Measurements from ENCODE around the gene INPP5D.

The INPP5D gene

GRCh38 chr2:233143700-233144331, 83.7 kb downstream of the INPP5D start:
- Histone ChIP-seq H3K4me1 (ENCODE audit: insufficient read depth, low read length) (no peaks in the 10 kb centered on the region), H3K79me2 (ENCODE audit: insufficient read depth, low read length) (no peaks in the 10 kb centered on the region), H3K4me2 (ENCODE audit: insufficient read depth, low read length) (no peak overlapping the region), H3K27me3 (ENCODE audit: insufficient read depth, low read length, poor library complexity) (no peaks in the 10 kb centered on the region), H3K9ac (ENCODE audit: low read depth, low read length) (no peak overlapping the region), H3K27ac (ENCODE audit: low read length) (no peak overlapping the region), H4K20me1 (ENCODE audit: insufficient read depth, low read length) (no peaks in the 10 kb centered on the region), H3K36me3 (ENCODE audit: insufficient read depth, low read length) (peaks cover 84% of the 10 kb centered on the region), H3K9me3 (ENCODE audit: insufficient read depth, low read length, severe bottlenecking) (no peaks in the 10 kb centered on the region), H2AFZ (ENCODE audit: low read depth, low read length) (no peak overlapping the region), H3K4me3 (ENCODE audit: low read depth in 1 of 2, low read length in 2 of 2) (no peak overlapping the region)
- no peak for ATAC-seq (ENCODE audit: insufficient read depth, low read depth)
- no peak for TF ChIP-seq EZH2 (IDR thresholded peaks at IDR 0.05; ENCODE audit: borderline replicate concordance, low read depth, low read length, severe bottlenecking)
- TF ChIP-seq CTCF (IDR thresholded peaks at IDR 0.05; ENCODE audit: borderline replicate concordance, extremely low read depth, low read length, poor library complexity, severe bottlenecking) = no peak
- DNase-seq = no peak

DNA sequence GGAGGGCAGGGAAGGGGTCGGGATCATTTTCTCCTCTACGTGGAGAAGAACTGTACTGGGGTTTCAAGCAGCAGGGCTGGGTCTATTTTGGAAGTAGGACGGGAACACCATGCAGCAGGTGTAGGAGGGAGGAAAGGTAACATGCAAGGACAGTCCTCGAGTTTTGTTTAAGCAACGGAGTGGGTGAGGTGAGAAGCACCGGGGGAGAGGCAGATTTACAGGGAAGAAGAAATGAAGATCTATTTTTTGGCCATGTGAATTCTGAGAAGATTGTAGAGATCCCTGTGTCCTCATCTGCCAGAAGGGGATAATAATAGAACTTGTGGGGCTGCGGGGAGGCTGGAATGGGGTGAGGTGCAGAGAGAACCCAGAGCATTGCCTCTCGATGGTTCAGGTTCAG, 85.6 kb downstream of the INPP5D start:
- DNase-seq = no peak
- Histone ChIP-seq H3K4me1 (ENCODE audit: insufficient read depth, low read length) (no peaks in the 10 kb centered on the region), H2AFZ (ENCODE audit: low read depth, low read length) (no peak overlapping the region), H3K27me3 (ENCODE audit: insufficient read depth, low read length, poor library complexity) (no peaks in the 10 kb centered on the region), H3K27ac (ENCODE audit: low read length) (no peak overlapping the region), H4K20me1 (ENCODE audit: insufficient read depth, low read length) (no peaks in the 10 kb centered on the region), H3K79me2 (ENCODE audit: insufficient read depth, low read length) (no peaks in the 10 kb centered on the region), H3K9ac (ENCODE audit: low read depth, low read length) (no peak overlapping the region), H3K9me3 (ENCODE audit: insufficient read depth, low read length, severe bottlenecking) (no peaks in the 10 kb centered on the region), H3K36me3 (ENCODE audit: insufficient read depth, low read length) (peaks cover 82% of the 10 kb centered on the region), H3K4me3 (ENCODE audit: low read depth in 1 of 2, low read length in 2 of 2) (no peak overlapping the region), H3K4me2 (ENCODE audit: insufficient read depth, low read length) (no peak overlapping the region)
- TF ChIP-seq EZH2 (IDR thresholded peaks at IDR 0.05; ENCODE audit: borderline replicate concordance, low read depth, low read length, severe bottlenecking) (no peak), CTCF (IDR thresholded peaks at IDR 0.05; ENCODE audit: borderline replicate concordance, extremely low read depth, low read length, poor library complexity, severe bottlenecking) (no peak)
- ATAC-seq (ENCODE audit: insufficient read depth, low read depth) = no peak

DNA sequence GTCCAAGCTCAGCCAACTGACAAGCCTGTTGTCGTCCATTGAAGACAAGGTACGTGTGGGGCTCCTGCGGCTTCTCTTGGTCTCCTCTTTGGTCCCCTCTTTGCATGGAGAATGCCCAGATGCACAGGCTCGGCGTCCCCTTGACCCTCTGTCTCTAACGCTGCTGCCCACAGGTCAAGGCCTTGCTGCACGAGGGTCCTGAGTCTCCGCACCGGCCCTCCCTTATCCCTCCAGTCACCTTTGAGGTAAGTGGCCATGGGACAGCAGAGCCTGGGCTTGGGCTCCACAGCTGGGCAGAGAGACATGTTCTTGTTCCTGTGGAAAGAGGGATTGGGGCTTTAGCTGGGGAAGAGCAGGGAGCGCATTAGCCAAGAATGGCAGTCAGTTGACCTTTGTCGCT, 86.1 kb downstream of the INPP5D start:
- DNase-seq = no peak
- Histone ChIP-seq H3K27ac (ENCODE audit: low read length) (no peak overlapping the region), H3K9me3 (ENCODE audit: insufficient read depth, low read length, severe bottlenecking) (no peaks in the 10 kb centered on the region), H3K9ac (ENCODE audit: low read depth, low read length) (no peak overlapping the region), H4K20me1 (ENCODE audit: insufficient read depth, low read length) (no peaks in the 10 kb centered on the region), H3K4me1 (ENCODE audit: insufficient read depth, low read length) (no peaks in the 10 kb centered on the region), H3K36me3 (ENCODE audit: insufficient read depth, low read length) (peaks cover 82% of the 10 kb centered on the region), H3K27me3 (ENCODE audit: insufficient read depth, low read length, poor library complexity) (no peaks in the 10 kb centered on the region), H3K79me2 (ENCODE audit: insufficient read depth, low read length) (no peaks in the 10 kb centered on the region), H3K4me3 (ENCODE audit: low read depth in 1 of 2, low read length in 2 of 2) (no peak overlapping the region), H3K4me2 (ENCODE audit: insufficient read depth, low read length) (no peak overlapping the region), H2AFZ (ENCODE audit: low read depth, low read length) (no peak overlapping the region)
- ATAC-seq (ENCODE audit: insufficient read depth, low read depth) = no peak
- TF ChIP-seq EZH2 (IDR thresholded peaks at IDR 0.05; ENCODE audit: borderline replicate concordance, low read depth, low read length, severe bottlenecking) (no peak), CTCF (IDR thresholded peaks at IDR 0.05; ENCODE audit: borderline replicate concordance, extremely low read depth, low read length, poor library complexity, severe bottlenecking) (no peak)
